ENCODE data around the gene KLRD1. TPM values are rescaled to one million over a fixed set of nuclear protein-coding genes. Genes with fewer than 3 reads are reported as not detected.
A peak's percentile ranks its signal among the peaks of the same experiment; 100 is the strongest.

The KLRD1 gene
- total RNA-seq, 1 experiment from 2014 or later: not detected

DNA sequence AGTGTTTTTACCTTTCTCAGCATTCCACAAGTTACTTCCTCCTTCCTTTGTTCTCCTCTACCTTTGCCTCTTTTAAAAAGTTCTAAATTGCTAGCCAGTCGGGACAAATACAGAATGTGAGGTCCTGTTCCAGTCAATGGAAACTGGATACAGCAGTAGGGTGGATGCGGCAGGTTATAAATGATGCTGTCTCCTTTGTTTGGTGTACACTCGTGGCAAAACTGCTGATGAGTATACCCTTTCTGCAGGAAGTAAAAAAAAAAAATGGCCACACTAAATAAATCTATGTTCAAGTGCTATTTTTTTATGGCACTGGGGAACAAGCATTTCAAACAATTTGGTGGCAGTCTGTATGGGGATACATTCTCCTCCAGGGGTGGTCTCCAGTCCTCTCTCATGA, 54.7 kb downstream of the KLRD1 start:
- no peak overlapping the region for H2AFZ ChIP-seq (ENCODE audit: low read length)

DNA sequence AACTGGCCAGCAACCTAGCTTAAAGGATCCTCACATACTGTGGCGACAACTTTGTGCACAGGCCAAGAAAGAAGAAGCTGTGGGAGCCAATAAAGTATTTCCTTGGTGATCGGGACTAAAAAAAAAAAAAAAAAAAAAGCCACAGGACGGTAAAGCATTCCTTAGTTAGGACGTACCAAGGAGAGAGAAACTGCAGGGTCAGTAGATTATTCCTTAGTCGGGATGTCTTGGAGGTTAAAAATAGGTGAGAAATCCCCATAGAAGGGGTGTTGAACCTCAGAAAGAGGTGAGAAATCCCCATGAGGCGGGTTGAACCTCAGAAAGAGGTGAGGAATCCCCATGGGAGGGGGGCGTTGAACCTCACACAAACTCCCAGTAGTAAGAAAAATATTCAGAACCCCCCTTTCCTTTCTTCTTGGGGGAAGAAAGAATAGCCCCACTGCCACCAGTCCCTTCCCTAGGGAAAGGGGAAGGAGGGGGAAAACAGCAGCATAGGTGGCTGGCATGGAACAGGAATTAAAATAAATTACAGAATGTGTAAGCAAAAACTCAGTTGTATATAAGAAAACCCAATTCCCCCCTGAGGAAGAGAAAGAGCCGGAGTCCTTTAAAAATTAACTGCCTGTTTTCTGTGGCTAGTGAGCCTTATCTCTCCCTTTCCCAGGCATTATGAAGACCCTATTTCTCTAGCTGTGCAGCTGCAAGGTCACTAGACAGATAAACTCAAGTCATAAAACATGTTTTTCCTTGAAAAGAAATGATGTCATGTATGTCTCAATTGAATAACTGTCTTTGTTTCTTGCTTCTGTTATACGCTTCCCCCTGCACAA, 55.4 kb downstream of the KLRD1 start:
- no peaks in the 10 kb centered on the region for H3K36me3 ChIP-seq (ENCODE audit: insufficient read depth, low read length)
- no peaks in the 10 kb centered on the region for H3K9me3 ChIP-seq (ENCODE audit: low read length)
- DNase-seq: no peak
- H3K9ac ChIP-seq (ENCODE audit: low read length): no peak overlapping the region
- H3K9me2 ChIP-seq (replicated peaks; ENCODE audit: insufficient read depth, low read length): no peaks in the 10 kb centered on the region
- H3K4me3 ChIP-seq (ENCODE audit: low read length): no peak overlapping the region
- H2AFZ ChIP-seq (ENCODE audit: low read length): no peak overlapping the region
- no peak overlapping the region for H3K4me2 ChIP-seq (ENCODE audit: low read depth, low read length, poor library complexity, severe bottlenecking)
- peaks cover 19% of the 10 kb centered on the region for H3K4me1 ChIP-seq (ENCODE audit: low read length)
- no peak overlapping the region for H3K27ac ChIP-seq (ENCODE audit: low read length)
- no peaks in the 10 kb centered on the region for H3K27me3 ChIP-seq (ENCODE audit: low read length)
- no peaks in the 10 kb centered on the region for H4K20me1 ChIP-seq (ENCODE audit: insufficient read depth, low read depth, low read length)
- no peaks in the 10 kb centered on the region for H3K79me2 ChIP-seq (ENCODE audit: low read length)

More for the DNA sequence above, 54.7 kb downstream of the KLRD1 start:
- no peak for DNase-seq
- no peak overlapping the region for H3K27ac ChIP-seq (ENCODE audit: low read length)
- H3K9me2 ChIP-seq (replicated peaks; ENCODE audit: insufficient read depth, low read length): no peaks in the 10 kb centered on the region
- H3K9me3 ChIP-seq (ENCODE audit: low read length): no peaks in the 10 kb centered on the region
- peaks cover 19% of the 10 kb centered on the region for H3K4me1 ChIP-seq (ENCODE audit: low read length)
- H4K20me1 ChIP-seq (ENCODE audit: insufficient read depth, low read depth, low read length): no peaks in the 10 kb centered on the region
- H3K79me2 ChIP-seq (ENCODE audit: low read length): no peaks in the 10 kb centered on the region
- no peaks in the 10 kb centered on the region for H3K27me3 ChIP-seq (ENCODE audit: low read length)
- no peak overlapping the region for H3K9ac ChIP-seq (ENCODE audit: low read length)
- H3K36me3 ChIP-seq (ENCODE audit: insufficient read depth, low read length): no peaks in the 10 kb centered on the region
- no peak overlapping the region for H3K4me3 ChIP-seq (ENCODE audit: low read length)
- no peak overlapping the region for H3K4me2 ChIP-seq (ENCODE audit: low read depth, low read length, poor library complexity, severe bottlenecking)

DNA sequence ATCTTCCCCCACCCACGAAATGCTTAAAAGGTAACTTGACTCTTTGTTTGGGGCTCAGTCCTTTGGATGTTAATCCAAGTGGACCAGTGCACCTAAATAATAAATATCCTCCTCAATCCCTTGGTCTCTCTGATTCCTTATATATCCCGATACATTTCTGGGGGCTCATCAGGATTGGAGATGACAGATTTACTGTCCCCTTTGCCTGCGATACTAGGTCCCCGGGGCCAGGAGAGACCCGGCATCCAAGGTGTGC, 55.9 kb downstream of the KLRD1 start:
- no peaks in the 10 kb centered on the region for H3K27me3 ChIP-seq (ENCODE audit: low read length)
- peaks cover 19% of the 10 kb centered on the region for H3K4me1 ChIP-seq (ENCODE audit: low read length)
- H3K79me2 ChIP-seq (ENCODE audit: low read length): no peaks in the 10 kb centered on the region
- no peak overlapping the region for H3K4me3 ChIP-seq (ENCODE audit: low read length)
- no peaks in the 10 kb centered on the region for H3K9me2 ChIP-seq (replicated peaks; ENCODE audit: insufficient read depth, low read length)
- H3K9ac ChIP-seq (ENCODE audit: low read length): no peak overlapping the region
- no peaks in the 10 kb centered on the region for H4K20me1 ChIP-seq (ENCODE audit: insufficient read depth, low read depth, low read length)
- H3K4me2 ChIP-seq (ENCODE audit: low read depth, low read length, poor library complexity, severe bottlenecking): no peak overlapping the region
- no peaks in the 10 kb centered on the region for H3K36me3 ChIP-seq (ENCODE audit: insufficient read depth, low read length)
- H3K9me3 ChIP-seq (ENCODE audit: low read length): no peaks in the 10 kb centered on the region
- no peak overlapping the region for H2AFZ ChIP-seq (ENCODE audit: low read length)
- DNase-seq: no peak
- H3K27ac ChIP-seq (ENCODE audit: low read length): no peak overlapping the region

DNA sequence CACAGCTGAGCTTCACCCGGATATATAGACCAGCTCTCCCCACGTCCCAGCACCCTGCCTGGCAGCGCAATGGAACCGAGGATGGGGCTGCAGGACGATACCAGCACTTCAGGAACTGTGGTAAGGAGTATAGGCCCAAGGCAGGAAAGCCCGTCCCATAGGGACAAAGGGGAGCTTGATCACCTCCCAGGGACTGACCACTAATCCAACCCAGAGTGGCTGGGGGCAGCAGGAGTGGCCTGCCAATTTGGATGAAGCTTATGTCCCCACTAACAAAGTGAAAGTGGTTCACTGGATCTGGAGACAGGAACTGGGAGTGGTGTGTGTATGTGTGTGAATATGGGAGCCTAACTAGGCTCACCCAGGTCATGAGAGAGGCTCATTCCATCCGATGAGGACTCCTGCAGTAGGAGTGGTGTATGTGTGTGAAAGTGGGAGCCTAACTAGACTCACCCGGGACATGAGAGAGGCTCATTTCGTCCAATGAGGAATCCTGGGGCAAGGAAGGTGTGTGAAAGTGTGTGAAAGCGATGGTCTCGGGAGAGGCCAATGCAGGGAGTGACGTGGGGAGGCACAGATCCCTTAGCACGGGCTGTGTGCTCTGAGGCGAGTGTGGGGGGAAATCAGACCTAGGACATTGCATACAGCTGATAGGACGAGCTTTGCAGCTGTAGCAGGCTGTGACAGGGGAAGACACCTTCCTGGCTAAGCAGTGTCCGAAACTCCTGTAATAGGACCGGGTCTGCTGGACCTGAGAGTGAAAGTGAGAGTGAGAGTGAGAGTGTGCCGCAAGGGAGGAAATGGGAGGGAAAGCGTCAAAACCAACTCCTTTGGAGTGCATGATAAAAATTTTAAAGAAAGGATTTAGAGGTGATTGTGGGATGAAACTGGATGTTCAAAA, 56.5 kb downstream of the KLRD1 start:
- H2AFZ ChIP-seq (ENCODE audit: low read length): peak overlapping the region; percentile 94
- peak overlapping the region; percentile 66 for H3K4me3 ChIP-seq (ENCODE audit: low read length)
- H3K9ac ChIP-seq (ENCODE audit: low read length): peak overlapping the region; percentile 61
- peak; percentile 56 for DNase-seq
- H3K36me3 ChIP-seq (ENCODE audit: insufficient read depth, low read length): no peaks in the 10 kb centered on the region
- no peaks in the 10 kb centered on the region for H3K27me3 ChIP-seq (ENCODE audit: low read length)
- peak overlapping the region; percentile 79 for H3K4me2 ChIP-seq (ENCODE audit: low read depth, low read length, poor library complexity, severe bottlenecking)
- no peaks in the 10 kb centered on the region for H3K79me2 ChIP-seq (ENCODE audit: low read length)
- H3K27ac ChIP-seq (ENCODE audit: low read length): no peak overlapping the region
- H3K9me3 ChIP-seq (ENCODE audit: low read length): no peaks in the 10 kb centered on the region
- no peaks in the 10 kb centered on the region for H3K9me2 ChIP-seq (replicated peaks; ENCODE audit: insufficient read depth, low read length)
- H3K4me1 ChIP-seq (ENCODE audit: low read length): peaks cover 19% of the 10 kb centered on the region
- H4K20me1 ChIP-seq (ENCODE audit: insufficient read depth, low read depth, low read length): no peaks in the 10 kb centered on the region

DNA sequence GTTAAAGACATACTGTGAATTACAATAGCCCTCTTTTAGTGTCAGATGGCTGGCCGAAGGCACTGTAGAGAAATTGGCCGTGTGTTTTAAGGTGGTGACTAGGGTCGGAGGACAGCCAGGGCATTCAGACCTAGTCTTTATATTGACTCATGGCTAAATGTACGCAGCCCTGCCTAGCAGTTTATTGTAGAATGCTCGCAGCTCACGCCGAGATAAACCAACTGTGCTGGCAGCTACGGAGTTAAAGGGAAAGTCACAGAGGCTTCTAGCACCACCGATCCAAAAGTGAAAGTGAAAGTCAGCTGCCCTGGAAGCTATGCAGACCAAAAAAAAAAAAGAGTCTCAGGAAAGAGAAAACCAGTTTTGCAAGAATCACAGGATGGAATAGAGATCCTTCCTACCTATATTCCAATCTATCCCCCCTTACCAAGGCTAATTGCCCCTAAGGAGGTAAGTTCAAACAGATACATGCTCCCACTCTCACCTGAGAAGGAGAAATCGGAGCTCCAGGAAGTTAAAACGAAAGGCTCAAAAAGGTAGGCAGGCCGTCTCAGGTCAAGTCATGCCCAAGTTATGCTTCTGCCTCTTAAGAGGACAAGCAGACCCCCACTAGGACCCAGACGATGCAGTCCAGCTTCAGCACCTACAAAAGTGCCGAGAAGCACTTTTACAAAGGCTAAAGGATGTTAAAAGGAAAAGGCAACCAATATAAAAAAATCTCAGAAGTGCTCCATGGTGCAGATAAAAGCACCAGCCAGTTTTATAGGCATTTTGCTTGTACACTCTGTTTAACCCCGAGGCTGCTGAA, 57.3 kb downstream of the KLRD1 start:
- peak overlapping the region; percentile 66 for H3K4me3 ChIP-seq (ENCODE audit: low read length)

DNA sequence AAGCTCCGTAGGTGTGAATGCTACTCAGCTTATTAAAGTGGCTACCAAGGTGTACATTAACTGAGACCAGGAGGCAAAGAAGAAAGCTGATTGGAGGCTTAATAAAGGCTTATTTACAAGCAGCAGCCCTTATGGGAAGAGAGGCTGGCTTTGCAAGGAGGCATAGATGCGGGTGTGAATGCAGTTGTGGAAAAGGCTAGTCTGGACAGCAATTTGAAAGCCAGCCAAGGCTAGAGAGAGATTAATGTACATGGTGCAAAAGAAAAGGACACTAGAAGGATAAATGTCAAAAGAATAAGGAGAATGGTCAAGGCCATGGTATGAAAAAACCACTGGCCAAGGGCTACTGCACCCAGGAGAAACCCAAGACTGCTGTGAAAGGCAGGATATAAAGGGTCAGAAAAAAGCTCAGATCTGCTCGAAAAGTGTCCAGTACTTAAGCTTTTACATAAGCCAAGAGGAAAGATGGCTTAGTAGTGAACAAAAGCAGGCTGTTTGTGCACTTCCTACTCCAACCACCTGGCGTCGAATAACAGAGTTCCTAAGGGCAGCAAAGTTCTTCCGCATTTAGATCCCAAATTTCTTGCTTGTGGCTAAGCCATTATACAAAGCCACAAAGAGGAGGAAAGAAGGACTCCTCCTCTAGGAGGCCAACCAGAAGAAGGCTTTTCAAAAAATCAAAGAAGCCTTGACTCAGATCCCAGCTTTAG, 58.2 kb downstream of the KLRD1 start:
- H2AFZ ChIP-seq (ENCODE audit: low read length): peak overlapping the region; percentile 94
- no peaks in the 10 kb centered on the region for H3K79me2 ChIP-seq (ENCODE audit: low read length)
- H3K4me3 ChIP-seq (ENCODE audit: low read length): peak overlapping the region; percentile 66; the same call in 1 of the 2 replicates
- no peaks in the 10 kb centered on the region for H3K36me3 ChIP-seq (ENCODE audit: insufficient read depth, low read length)
- H3K27ac ChIP-seq (ENCODE audit: low read length): no peak overlapping the region
- H4K20me1 ChIP-seq (ENCODE audit: insufficient read depth, low read depth, low read length): no peaks in the 10 kb centered on the region
- no peaks in the 10 kb centered on the region for H3K9me3 ChIP-seq (ENCODE audit: low read length)
- DNase-seq: no peak
- peak overlapping the region; percentile 79 for H3K4me2 ChIP-seq (ENCODE audit: low read depth, low read length, poor library complexity, severe bottlenecking)
- 0 out of 2 replicates have a peak overlapping the region, but pooled peaks have one; percentile 61 for H3K9ac ChIP-seq (ENCODE audit: low read length)
- H3K27me3 ChIP-seq (ENCODE audit: low read length): no peaks in the 10 kb centered on the region
- H3K9me2 ChIP-seq (replicated peaks; ENCODE audit: insufficient read depth, low read length): no peaks in the 10 kb centered on the region
- peaks cover 19% of the 10 kb centered on the region for H3K4me1 ChIP-seq (ENCODE audit: low read length)

More for the DNA sequence above, 57.3 kb downstream of the KLRD1 start:
- H3K9me2 ChIP-seq (replicated peaks; ENCODE audit: insufficient read depth, low read length): no peaks in the 10 kb centered on the region
- no peaks in the 10 kb centered on the region for H3K36me3 ChIP-seq (ENCODE audit: insufficient read depth, low read length)
- no peaks in the 10 kb centered on the region for H3K9me3 ChIP-seq (ENCODE audit: low read length)
- H4K20me1 ChIP-seq (ENCODE audit: insufficient read depth, low read depth, low read length): no peaks in the 10 kb centered on the region
- DNase-seq: peak; percentile 84
- H3K27ac ChIP-seq (ENCODE audit: low read length): no peak overlapping the region
- H2AFZ ChIP-seq (ENCODE audit: low read length): peak overlapping the region; percentile 94
- peak overlapping the region; percentile 61 for H3K9ac ChIP-seq (ENCODE audit: low read length)
- H3K4me2 ChIP-seq (ENCODE audit: low read depth, low read length, poor library complexity, severe bottlenecking): peak overlapping the region; percentile 79
- H3K4me1 ChIP-seq (ENCODE audit: low read length): peaks cover 19% of the 10 kb centered on the region
- H3K27me3 ChIP-seq (ENCODE audit: low read length): no peaks in the 10 kb centered on the region
- no peaks in the 10 kb centered on the region for H3K79me2 ChIP-seq (ENCODE audit: low read length)

DNA sequence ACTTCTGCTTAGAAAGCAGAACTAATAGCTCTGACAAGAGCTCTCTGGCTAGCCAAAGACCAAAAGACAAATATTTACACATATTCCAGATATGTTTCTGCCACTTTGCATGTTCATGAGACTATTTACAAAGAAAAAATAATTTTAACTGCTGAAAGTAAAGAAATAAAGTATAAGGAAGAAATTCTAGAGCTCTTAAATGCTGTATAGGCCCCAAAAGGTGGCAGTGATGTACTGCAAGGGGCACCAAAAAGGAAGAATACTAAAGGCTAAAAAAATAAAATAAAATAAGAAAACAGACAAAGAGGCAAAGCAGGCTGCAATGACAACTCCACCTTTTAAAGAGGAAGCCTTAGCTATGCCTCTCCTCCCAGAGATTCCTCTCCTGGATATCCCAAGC, 59.2 kb downstream of the KLRD1 start:
- H3K4me2 ChIP-seq (ENCODE audit: low read depth, low read length, poor library complexity, severe bottlenecking): no peak overlapping the region
- H4K20me1 ChIP-seq (ENCODE audit: insufficient read depth, low read depth, low read length): no peaks in the 10 kb centered on the region
- H3K27ac ChIP-seq (ENCODE audit: low read length): no peak overlapping the region
- no peak overlapping the region for H2AFZ ChIP-seq (ENCODE audit: low read length)
- no peaks in the 10 kb centered on the region for H3K9me3 ChIP-seq (ENCODE audit: low read length)
- no peak overlapping the region for H3K9ac ChIP-seq (ENCODE audit: low read length)
- H3K27me3 ChIP-seq (ENCODE audit: low read length): no peaks in the 10 kb centered on the region
- no peaks in the 10 kb centered on the region for H3K36me3 ChIP-seq (ENCODE audit: insufficient read depth, low read length)
- no peak overlapping the region for H3K4me3 ChIP-seq (ENCODE audit: low read length)
- peaks cover 19% of the 10 kb centered on the region for H3K4me1 ChIP-seq (ENCODE audit: low read length)
- DNase-seq: peak; percentile 56
- no peaks in the 10 kb centered on the region for H3K9me2 ChIP-seq (replicated peaks; ENCODE audit: insufficient read depth, low read length)
- H3K79me2 ChIP-seq (ENCODE audit: low read length): no peaks in the 10 kb centered on the region

All from Karpas-422 (cell line).